ENCODE data around the gene CALN1.

GRCh38 chr7:72114129-72114528 lies 298.0 kb downstream of the CALN1 start:
- no peak for TF ChIP-seq CTCF (IDR thresholded peaks at IDR 0.05; ENCODE audit: poor library complexity)
- no peak for TF ChIP-seq EZH2 (IDR thresholded peaks at IDR 0.05; ENCODE audit: borderline replicate concordance)
- no peak for TF ChIP-seq EZH2phosphoT487 (IDR thresholded peaks at IDR 0.05; ENCODE audit: low read depth, severe bottlenecking, unreplicated experiment)
